ENCODE results near the gene TNFRSF14. TPM values are rescaled to one million over a fixed set of nuclear protein-coding genes. Genes with fewer than 3 reads are reported as not detected.

TNFRSF14 gene
- total and polyA plus RNA-seq, 9 of the 15 experiments (the other 6 are each of a cell fraction or from before 2014, with no cell fraction given) = 0.11 to 2.3 (median 0.68) TPM; not detected in 2

GRCh38 chr1:2607641-2608091 lies 51.5 kb downstream of the TNFRSF14 start:
- no peak for DNase-seq (ENCODE audit: extremely low read depth in 1 of 4, low spot score in 3 of 4)
- no peak for FAIRE-seq
- H3K4me2 ChIP-seq (ENCODE audit: insufficient read depth, low read length) = no peak overlapping the region

More at GRCh38 chr1:2607641-2608091, 51.5 kb downstream of the TNFRSF14 start:
- TF ChIP-seq BRF1 (IDR thresholded peaks at IDR 0.05; ENCODE audit: borderline replicate concordance, extremely low read depth, insufficient read length) (no peak), TFAM (CRISPR knock-in tag; conservative IDR thresholded peaks at IDR 0.05) (no peak), SNIP1 (IDR thresholded peaks at IDR 0.05; ENCODE audit: low read depth) (no peak), GTF2B (IDR thresholded peaks at IDR 0.05; ENCODE audit: extremely low read depth, insufficient read length) (no peak), KAT2B (IDR thresholded peaks at IDR 0.05; ENCODE audit: low read depth, low read length) (no peak), CHD1 (IDR thresholded peaks at IDR 0.05; ENCODE audit: low read length) (no peak), SP2 (IDR thresholded peaks at IDR 0.05; ENCODE audit: extremely low read depth, low read depth, low read length, poor library complexity, severe bottlenecking) (no peak), HCFC1 (IDR thresholded peaks at IDR 0.05; ENCODE audit: low read depth, low read length) (no peak), ZNF766 (CRISPR knock-in tag; conservative IDR thresholded peaks at IDR 0.05) (no peak)
- in situ Hi-C loops (cut with MboI) = no loop called here
- 22% methylated on average over 12 of the region's 13 CpGs for WGBS (ENCODE audit: insufficient coverage, low coverage, missing lambda C conversion rate)
- Histone ChIP-seq H3K36me3 (ENCODE audit: control insufficient read depth, insufficient read depth, low read length) (no peaks in the 10 kb centered on the region), H3K9me1 (ENCODE audit: control insufficient read depth, insufficient read depth, low read length) (no peaks in the 10 kb centered on the region), H3K27ac (ENCODE audit: extremely low read depth, low read depth, low read length) (no peak overlapping the region), H3K79me2 (ENCODE audit: control insufficient read depth, insufficient read depth, low read length) (no peaks in the 10 kb centered on the region), H3K9ac (ENCODE audit: insufficient read depth in 1 of 2, low read depth in 2 of 2, low read length in 2 of 2) (no peak overlapping the region), H3K27me3 (ENCODE audit: control insufficient read depth in 2 of 2, insufficient read depth in 2 of 2, low read length in 2 of 2) (peaks cover 17 to 54% of the 10 kb centered on the region in 2 experiments; a peak in 4 of 5 replicates), H3K4me1 (replicated peaks in 1 of 2; ENCODE audit: control insufficient read depth in 2 of 2, insufficient read depth in 2 of 2, low read length in 2 of 2) (peaks cover 0 to 53% of the 10 kb centered on the region in 2 experiments; a peak in 2 of 5 replicates), H2AFZ (ENCODE audit: low read depth, low read length) (no peak overlapping the region), H3K9me3 (replicated peaks; ENCODE audit: control insufficient read depth, insufficient read depth, low read depth, low read length) (no peaks in the 10 kb centered on the region), H3K4me3 (no peak overlapping the region), H4K20me1 (replicated peaks; ENCODE audit: control insufficient read depth, insufficient read depth, low read length) (peaks cover 4% of the 10 kb centered on the region; the same call in 1 of the 2 replicates)
- ATAC-seq = no peak
- POLR2A ChIA-PET = no interaction called here
- BruUV-seq (replicated peaks) = no TSS peak
- CTCF ChIA-PET (ENCODE audit: low intra/inter-chr PET ratio) = no interaction called here
- intact Hi-C loops (cut with micrococcal nuclease) = no loop called here
